OCI-LY3 (cell line): ENCODE results near the gene NSD1.

Experiments used
- EZH2phosphoT487 ChIP-seq: fragments of 200-600 bp; shearing (Covaris generic); IDR thresholded peaks from 2 replicates; pipeline ENCODE4 v1.6.1; 2018; ENCODE audit warnings: antibody characterized with exemption, mixed run types, low read depth
- TF ChIP-seq, protein P1 (sequence below): fragments of 200-600, 300-600 bp; sonication (generic); IDR thresholded peaks from 2 replicates; pipeline ENCODE4 v1.5.1; 2014; ENCODE audit warnings: antibody characterized with exemption, low read length, low read depth

DNA sequence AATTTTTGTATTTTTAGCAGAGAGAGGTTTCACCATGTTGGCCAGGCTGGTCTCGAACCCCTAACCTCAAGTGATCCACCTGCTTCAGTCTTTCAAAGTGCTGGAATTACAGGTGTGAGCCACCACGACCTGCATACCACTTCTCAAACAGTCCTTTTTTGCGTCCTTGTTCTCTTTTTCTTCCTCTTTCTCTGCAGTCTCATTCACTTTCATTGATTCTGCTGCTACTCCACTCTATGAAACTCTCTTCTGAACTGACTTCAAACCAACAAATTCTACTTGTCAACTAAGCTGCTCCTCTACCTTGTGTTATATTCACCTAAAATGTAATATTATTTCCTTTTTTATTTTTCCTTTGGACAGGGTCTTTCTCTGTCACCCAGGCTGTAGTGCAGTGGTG lies 7.9 kb downstream of the NSD1 start:
- TF ChIP-seq, protein P1, sequence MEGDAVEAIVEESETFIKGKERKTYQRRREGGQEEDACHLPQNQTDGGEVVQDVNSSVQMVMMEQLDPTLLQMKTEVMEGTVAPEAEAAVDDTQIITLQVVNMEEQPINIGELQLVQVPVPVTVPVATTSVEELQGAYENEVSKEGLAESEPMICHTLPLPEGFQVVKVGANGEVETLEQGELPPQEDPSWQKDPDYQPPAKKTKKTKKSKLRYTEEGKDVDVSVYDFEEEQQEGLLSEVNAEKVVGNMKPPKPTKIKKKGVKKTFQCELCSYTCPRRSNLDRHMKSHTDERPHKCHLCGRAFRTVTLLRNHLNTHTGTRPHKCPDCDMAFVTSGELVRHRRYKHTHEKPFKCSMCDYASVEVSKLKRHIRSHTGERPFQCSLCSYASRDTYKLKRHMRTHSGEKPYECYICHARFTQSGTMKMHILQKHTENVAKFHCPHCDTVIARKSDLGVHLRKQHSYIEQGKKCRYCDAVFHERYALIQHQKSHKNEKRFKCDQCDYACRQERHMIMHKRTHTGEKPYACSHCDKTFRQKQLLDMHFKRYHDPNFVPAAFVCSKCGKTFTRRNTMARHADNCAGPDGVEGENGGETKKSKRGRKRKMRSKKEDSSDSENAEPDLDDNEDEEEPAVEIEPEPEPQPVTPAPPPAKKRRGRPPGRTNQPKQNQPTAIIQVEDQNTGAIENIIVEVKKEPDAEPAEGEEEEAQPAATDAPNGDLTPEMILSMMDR, result no peak
- no peak for TF ChIP-seq EZH2phosphoT487
